Upper lobe of left lung (tissue), 6 donors: ENCODE data around the gene SMAD9. TPM values are rescaled to one million over a fixed set of nuclear protein-coding genes. Genes with fewer than 3 reads are reported as not detected.
A peak's percentile ranks its signal among the peaks of the same experiment; 100 is the strongest.

ENCODE experiments used
- ATAC-seq, 2 donors: fragments of 200-7000 bp; cut with Tn5 transposase; one replicate each; pipeline ENCODE4 v1.9.1; 2022; ENCODE audit warnings: mild to moderate bottlenecking in 2 of 2, moderate library complexity in 2 of 2; ENCODE audit not compliant: low FRiP score in 2 of 2
- DNase-seq, 2 donors: peaks; one replicate each; pipeline ENCODE4 v3.0.0-alpha.2; 2019 to 2020
- H3K27ac ChIP-seq, 4 donors: fragments of 200-600 bp; sonication (generic); one replicate each; pipeline ENCODE4 v1.5.1; 2016 to 2019
- H3K27me3 ChIP-seq, 4 donors: fragments of 200-600 bp; sonication (generic); one replicate each; pipeline ENCODE4 v1.5.1; 2017 to 2019
- H3K36me3 ChIP-seq, 4 donors: fragments of 200-600 bp; sonication (generic); one replicate each; pipeline ENCODE4 v1.5.1; 2016 to 2019
- H3K4me1 ChIP-seq, 4 donors: fragments of 200-600 bp; sonication (generic); one replicate each; pipeline ENCODE4 v1.5.1; 2018 to 2019
- H3K4me3 ChIP-seq, 4 donors: fragments of 200-600 bp; sonication (generic); one replicate each; pipeline ENCODE4 v1.5.1; 2017 to 2019; ENCODE audit warnings: mild to moderate bottlenecking in 2 of 4, moderate library complexity in 1 of 4
- H3K9me3 ChIP-seq, 4 donors: fragments of 200-600 bp; sonication (generic); one replicate each; pipeline ENCODE4 v1.5.1; 2018 to 2019
- EP300 ChIP-seq, 4 donors: sonication (generic); formaldehyde crosslinking; IDR thresholded peaks; one replicate each; pipeline ENCODE4 v1.5.1; 2017; ENCODE audit warnings: antibody characterized with exemption in 4 of 4, control low read depth in 2 of 4
- POLR2A ChIP-seq, 4 donors: fragments of 450-650 bp; IDR thresholded peaks; one replicate each; pipeline ENCODE4 v1.5.1; 2016 to 2017; ENCODE audit warnings: antibody characterized with exemption in 4 of 4, mild to moderate bottlenecking in 2 of 4
- POLR2AphosphoS5 ChIP-seq, 2 donors: sonication (generic); formaldehyde crosslinking; IDR thresholded peaks; one replicate each; pipeline ENCODE4 v1.5.1; 2017; ENCODE audit warnings: antibody characterized with exemption in 2 of 2
- WGBS, 2 donors: methylation state at CpG; one replicate each; pipeline ENCODE4 v1.1.5; 2017 to 2018; 5-methylcytosine and 5-hydroxymethylcytosine counted together
- total RNA-seq, 6 donors: library from RNA; depleted of rRNA in 4 of 6; stranded (reverse); fragments of >200 nt in 4 of 6; gene quantifications; one replicate each; pipeline versions ENCODE4 v1.1.0 to v1.2.1, GENCODE V29; 2016 to 2021
- TF ChIP-seq, protein P1 (sequence below), 6 experiments: fragments of 450-650 bp in 4 of 6; fragments of 200-600 bp in 2 of 6; sonication (generic) in 2 of 6; IDR thresholded peaks; one replicate each; pipeline ENCODE4 v1.5.1; 2016 to 2019; ENCODE audit warnings: antibody characterized with exemption in 6 of 6
- donor health status: DM: no; HTN: no; CAD: no; lungs with moderate emphysema.
- donor health status: DM: no; HTN: yes; CAD: no; lungs with severe emphysema.

The SMAD9 gene
- total RNA-seq, 6 donors from 2014 or later, result 8.4 to 15.9 (median 11.5) TPM

DNA sequence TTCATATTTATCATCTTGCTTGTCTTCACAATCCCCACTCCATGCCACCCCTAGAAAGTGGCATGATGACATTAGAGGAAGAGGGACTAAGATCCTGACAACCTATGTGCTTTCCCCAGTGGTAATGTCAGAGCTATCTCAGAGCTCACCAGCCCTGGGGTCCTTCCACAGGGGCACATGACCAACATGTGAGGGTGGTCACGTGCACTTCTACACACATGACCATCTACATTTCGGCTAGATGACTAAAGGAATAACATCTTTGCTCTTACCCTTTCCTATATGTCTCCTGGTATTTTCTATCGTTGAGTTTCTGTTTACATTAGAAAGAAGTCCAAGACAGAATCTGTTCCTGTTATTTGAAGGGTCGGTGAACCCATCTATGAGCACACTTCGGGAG lies 54.8 kb downstream of the SMAD9 start:
- Histone ChIP-seq H3K27ac (no peak overlapping the region), H3K9me3 (no peaks in the 10 kb centered on the region), H3K4me1 (no peaks in the 10 kb centered on the region), H3K4me3 (no peak overlapping the region), H3K36me3 (peaks cover 0 to 24% (median 0%) of the 10 kb centered on the region in 4 donors), H3K27me3 (no peaks in the 10 kb centered on the region)
- DNase-seq, result no peak
- TF ChIP-seq, protein P1, sequence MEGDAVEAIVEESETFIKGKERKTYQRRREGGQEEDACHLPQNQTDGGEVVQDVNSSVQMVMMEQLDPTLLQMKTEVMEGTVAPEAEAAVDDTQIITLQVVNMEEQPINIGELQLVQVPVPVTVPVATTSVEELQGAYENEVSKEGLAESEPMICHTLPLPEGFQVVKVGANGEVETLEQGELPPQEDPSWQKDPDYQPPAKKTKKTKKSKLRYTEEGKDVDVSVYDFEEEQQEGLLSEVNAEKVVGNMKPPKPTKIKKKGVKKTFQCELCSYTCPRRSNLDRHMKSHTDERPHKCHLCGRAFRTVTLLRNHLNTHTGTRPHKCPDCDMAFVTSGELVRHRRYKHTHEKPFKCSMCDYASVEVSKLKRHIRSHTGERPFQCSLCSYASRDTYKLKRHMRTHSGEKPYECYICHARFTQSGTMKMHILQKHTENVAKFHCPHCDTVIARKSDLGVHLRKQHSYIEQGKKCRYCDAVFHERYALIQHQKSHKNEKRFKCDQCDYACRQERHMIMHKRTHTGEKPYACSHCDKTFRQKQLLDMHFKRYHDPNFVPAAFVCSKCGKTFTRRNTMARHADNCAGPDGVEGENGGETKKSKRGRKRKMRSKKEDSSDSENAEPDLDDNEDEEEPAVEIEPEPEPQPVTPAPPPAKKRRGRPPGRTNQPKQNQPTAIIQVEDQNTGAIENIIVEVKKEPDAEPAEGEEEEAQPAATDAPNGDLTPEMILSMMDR (IDR thresholded peaks at IDR 0.05), result no peak
- TF ChIP-seq EP300 (IDR thresholded peaks at IDR 0.05) (no peak), POLR2A (IDR thresholded peaks at IDR 0.05) (no peak), POLR2AphosphoS5 (IDR thresholded peaks at IDR 0.05) (no peak)
- ATAC-seq, result no peak
- WGBS, 2 donors, result 82 to 86% methylated on average over 5 of the region's 5 CpGs

DNA sequence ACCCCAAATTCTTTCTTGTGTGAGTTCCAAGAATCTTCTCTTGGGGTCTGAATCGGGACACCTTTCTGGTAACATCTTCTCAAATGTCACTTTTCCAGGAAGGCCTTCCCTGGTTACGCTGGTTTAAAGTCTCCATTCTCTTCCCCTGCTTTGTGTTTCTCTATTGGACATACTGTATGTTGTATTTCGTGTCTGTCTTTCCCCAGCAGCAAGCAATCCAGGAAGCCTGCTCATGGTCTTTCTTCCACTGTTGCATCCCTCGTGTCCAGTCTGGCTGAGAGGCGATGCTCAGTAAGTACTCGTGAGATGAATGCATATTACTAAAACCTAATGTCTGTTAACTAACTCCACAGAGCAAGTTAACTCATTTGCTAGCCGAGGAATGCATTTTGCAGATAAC lies 57.3 kb downstream of the SMAD9 start:
- no peak for TF ChIP-seq POLR2AphosphoS5 (IDR thresholded peaks at IDR 0.05)
- no peak for TF ChIP-seq EP300 (IDR thresholded peaks at IDR 0.05)
- TF ChIP-seq, protein P1 (IDR thresholded peaks at IDR 0.05), result no peak
- no peak for TF ChIP-seq POLR2A (IDR thresholded peaks at IDR 0.05)
- peaks cover 0 to 24% (median 0%) of the 10 kb centered on the region in 4 donors for H3K36me3 ChIP-seq
- H3K9me3 ChIP-seq, result no peaks in the 10 kb centered on the region
- no peak overlapping the region for H3K4me3 ChIP-seq
- 80 to 82% methylated on average over 7 of the region's 7 CpGs for WGBS, 2 donors
- no peak for DNase-seq
- no peaks in the 10 kb centered on the region for H3K27me3 ChIP-seq
- H3K4me1 ChIP-seq, result peaks cover 0 to 6% (median 1%) of the 10 kb centered on the region in 4 donors
- no peak for ATAC-seq
- peak overlapping the region in 1 of 4 donors; percentile 67 for H3K27ac ChIP-seq

DNA sequence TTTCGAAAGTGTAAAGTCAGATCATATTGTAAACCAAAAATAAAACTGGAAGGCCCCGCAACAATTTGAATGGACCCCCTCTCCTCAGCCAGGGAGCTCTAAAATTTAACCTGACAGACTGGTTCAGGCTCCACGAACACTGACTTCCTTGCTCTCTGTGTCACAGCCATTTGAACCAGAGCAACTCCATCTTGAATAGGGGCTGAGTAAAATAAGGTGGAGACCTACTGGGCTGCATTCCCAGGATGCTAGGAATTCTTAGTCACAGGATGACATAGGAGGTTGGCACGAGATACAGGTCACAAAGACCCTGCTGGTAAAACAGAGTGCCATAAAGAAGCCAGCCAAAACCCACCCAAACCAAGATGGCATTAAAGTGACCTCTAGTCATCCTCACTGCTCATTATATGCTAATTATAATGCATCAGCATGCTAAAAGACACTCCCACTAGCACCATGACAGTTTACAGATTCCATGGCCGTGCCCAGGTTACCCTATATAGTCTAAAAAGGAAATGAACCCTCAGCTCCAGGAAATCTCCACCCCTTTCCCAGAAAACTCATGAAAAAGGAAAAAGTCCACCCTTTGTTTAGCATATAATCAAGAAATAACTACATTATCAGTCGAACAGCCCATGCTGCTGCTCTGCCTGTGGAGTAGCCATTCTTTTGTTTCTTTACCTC lies 57.9 kb downstream of the SMAD9 start:
- DNase-seq (no peak), ATAC-seq (no peak)
- no peak overlapping the region for H3K4me3 ChIP-seq
- H3K4me1 ChIP-seq, result peaks cover 0 to 6% (median 1%) of the 10 kb centered on the region in 4 donors
- TF ChIP-seq EP300 (IDR thresholded peaks at IDR 0.05) (no peak), POLR2A (IDR thresholded peaks at IDR 0.05) (no peak), POLR2AphosphoS5 (IDR thresholded peaks at IDR 0.05) (no peak)
- TF ChIP-seq, protein P1 (IDR thresholded peaks at IDR 0.05), result no peak
- WGBS, 2 donors, result 71 to 80% methylated on average over 6 of the region's 6 CpGs
- peaks cover 0 to 24% (median 0%) of the 10 kb centered on the region in 4 donors for H3K36me3 ChIP-seq
- H3K27ac ChIP-seq, result peak overlapping the region in 2 of 4 donors; percentile 1 to 67
- H3K27me3 ChIP-seq, result no peaks in the 10 kb centered on the region
- H3K9me3 ChIP-seq, result no peaks in the 10 kb centered on the region

DNA sequence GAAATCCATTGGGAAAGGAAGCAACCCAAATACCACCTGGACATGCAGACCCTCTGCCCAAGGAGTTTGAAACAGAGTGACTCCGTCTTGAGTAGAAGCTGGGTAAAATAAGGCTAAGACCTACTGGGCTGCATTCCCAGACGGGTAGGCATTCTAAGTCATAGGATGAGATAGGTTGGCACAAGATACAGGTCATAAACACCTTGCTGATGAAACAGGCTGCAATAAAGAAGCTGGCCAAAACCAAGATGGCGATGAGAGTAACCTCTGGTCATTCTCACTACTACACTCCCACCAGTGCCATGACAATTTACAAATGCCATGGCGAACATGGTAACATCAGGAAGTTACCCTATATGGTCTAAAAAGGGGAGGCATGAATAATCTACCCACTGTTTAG lies 60.8 kb downstream of the SMAD9 start:
- no peak overlapping the region for H3K27ac ChIP-seq
- 90 to 93% methylated on average over 4 of the region's 4 CpGs for WGBS, 2 donors
- TF ChIP-seq POLR2A (IDR thresholded peaks at IDR 0.05), result no peak
- TF ChIP-seq, protein P1 (IDR thresholded peaks at IDR 0.05), result no peak
- TF ChIP-seq EP300 (IDR thresholded peaks at IDR 0.05), result no peak
- no peak for TF ChIP-seq POLR2AphosphoS5 (IDR thresholded peaks at IDR 0.05)
- DNase-seq (no peak), ATAC-seq (no peak)
- peaks cover 0 to 6% (median 1%) of the 10 kb centered on the region in 4 donors for H3K4me1 ChIP-seq
- H3K27me3 ChIP-seq, result no peaks in the 10 kb centered on the region
- peaks cover 0 to 6% (median 0%) of the 10 kb centered on the region in 4 donors for H3K36me3 ChIP-seq
- H3K9me3 ChIP-seq, result no peaks in the 10 kb centered on the region
- H3K4me3 ChIP-seq, result no peak overlapping the region

DNA sequence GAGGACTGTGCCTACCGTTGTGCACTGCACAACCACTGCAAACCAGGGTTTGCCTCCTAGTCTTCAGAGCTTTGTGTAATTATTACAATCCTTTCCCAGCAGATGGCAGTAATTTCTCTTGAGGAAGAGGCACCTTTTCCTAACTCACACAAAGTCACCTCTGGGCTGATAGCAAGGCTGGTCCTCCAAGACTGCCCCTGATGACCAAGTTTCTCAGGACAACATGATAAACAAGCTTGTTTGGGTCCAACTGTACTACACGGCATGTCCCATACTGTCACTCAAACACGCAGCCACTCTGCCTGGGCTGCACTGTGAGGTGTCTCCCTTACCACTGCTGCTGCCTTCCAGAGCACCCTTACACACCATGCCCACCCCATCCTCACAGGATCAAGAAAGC lies 61.7 kb downstream of the SMAD9 start:
- no peak for DNase-seq
- Histone ChIP-seq H3K9me3 (no peaks in the 10 kb centered on the region), H3K36me3 (peaks cover 0 to 6% (median 0%) of the 10 kb centered on the region in 4 donors), H3K4me1 (peaks cover 0 to 6% (median 1%) of the 10 kb centered on the region in 4 donors), H3K27me3 (no peaks in the 10 kb centered on the region), H3K4me3 (no peak overlapping the region), H3K27ac (no peak overlapping the region)
- 38 to 43% methylated on average over 3 of the region's 3 CpGs for WGBS, 2 donors
- peak in 1 of 2 donors; percentile 34 for ATAC-seq
- TF ChIP-seq POLR2A (IDR thresholded peaks at IDR 0.05) (no peak), EP300 (IDR thresholded peaks at IDR 0.05) (no peak), POLR2AphosphoS5 (IDR thresholded peaks at IDR 0.05) (no peak)
- TF ChIP-seq, protein P1 (IDR thresholded peaks at IDR 0.05), result peak in 4 of 6 experiments; percentile 35 to 41 (median 37)
